Hepatocyte (in vitro differentiated cells): ENCODE data around the gene SIPA1L2.

Experiments
- EZH2 ChIP-seq: fragments of 200-600 bp; sonication (generic); IDR thresholded peaks from 2 replicates; pipeline ENCODE4 v1.6.1; 2016; ENCODE audit warnings: antibody characterized with exemption, mild to moderate bottlenecking, borderline replicate concordance
- EZH2phosphoT487 ChIP-seq: fragments of 200-600 bp; sonication (generic); IDR thresholded peaks from one replicate; pipeline ENCODE4 v1.6.1; 2018; ENCODE audit warnings: antibody characterized with exemption, mild to moderate bottlenecking, low read depth, moderate library complexity; ENCODE audit not compliant: unreplicated experiment, severe bottlenecking
- TF ChIP-seq, protein P1 (sequence below): fragments of 200-600 bp; sonication (generic); IDR thresholded peaks from 2 replicates; pipeline ENCODE4 v1.5.1; 2016; ENCODE audit warnings: antibody characterized with exemption, mild to moderate bottlenecking; ENCODE audit not compliant: poor library complexity

DNA sequence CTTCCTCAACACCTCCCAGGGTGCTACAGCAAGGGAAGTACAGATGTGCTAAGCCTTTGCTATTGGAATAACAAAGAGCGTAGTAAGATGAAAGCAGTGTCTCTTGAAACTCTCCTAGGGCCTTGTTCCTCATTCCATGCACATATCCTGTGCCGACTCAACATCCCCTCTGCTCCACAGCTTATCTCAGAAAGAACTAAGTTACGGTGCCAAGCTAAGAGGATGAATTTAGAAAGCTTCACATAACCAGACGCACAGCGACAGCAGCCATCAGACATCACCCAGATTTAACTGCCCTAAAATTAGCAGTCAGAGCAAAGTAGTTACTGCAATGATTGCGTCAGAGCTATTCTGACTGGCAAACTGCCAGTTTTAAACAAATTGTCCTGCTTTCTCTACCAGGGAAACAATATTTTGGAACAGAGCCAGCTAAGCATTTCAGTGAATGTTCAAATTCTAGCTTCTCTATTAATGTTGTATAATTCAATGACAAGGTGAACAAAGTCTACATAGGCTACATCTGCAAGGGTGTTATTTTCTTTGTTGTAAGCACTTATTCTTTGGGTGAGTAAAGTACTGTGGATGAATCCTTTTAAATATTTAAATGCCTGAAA lies 9.5 kb downstream of the SIPA1L2 start:
- TF ChIP-seq, protein P1, sequence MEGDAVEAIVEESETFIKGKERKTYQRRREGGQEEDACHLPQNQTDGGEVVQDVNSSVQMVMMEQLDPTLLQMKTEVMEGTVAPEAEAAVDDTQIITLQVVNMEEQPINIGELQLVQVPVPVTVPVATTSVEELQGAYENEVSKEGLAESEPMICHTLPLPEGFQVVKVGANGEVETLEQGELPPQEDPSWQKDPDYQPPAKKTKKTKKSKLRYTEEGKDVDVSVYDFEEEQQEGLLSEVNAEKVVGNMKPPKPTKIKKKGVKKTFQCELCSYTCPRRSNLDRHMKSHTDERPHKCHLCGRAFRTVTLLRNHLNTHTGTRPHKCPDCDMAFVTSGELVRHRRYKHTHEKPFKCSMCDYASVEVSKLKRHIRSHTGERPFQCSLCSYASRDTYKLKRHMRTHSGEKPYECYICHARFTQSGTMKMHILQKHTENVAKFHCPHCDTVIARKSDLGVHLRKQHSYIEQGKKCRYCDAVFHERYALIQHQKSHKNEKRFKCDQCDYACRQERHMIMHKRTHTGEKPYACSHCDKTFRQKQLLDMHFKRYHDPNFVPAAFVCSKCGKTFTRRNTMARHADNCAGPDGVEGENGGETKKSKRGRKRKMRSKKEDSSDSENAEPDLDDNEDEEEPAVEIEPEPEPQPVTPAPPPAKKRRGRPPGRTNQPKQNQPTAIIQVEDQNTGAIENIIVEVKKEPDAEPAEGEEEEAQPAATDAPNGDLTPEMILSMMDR = no peak
- no peak for TF ChIP-seq EZH2
- no peak for TF ChIP-seq EZH2phosphoT487
